WERI-Rb-1 (cell line): ENCODE measurements around the gene PLD4.

Source experiments
- DNase-seq: peaks from one replicate; pipeline ENCODE4 v3.0.0-alpha.2; 2020
- H3K27ac ChIP-seq: fragments of 250-450 bp; sonication (Bioruptor Pico); 2 replicates; pipeline ENCODE4 v1.5.1; 2020; ENCODE audit warnings: mild to moderate bottlenecking, moderate library complexity
- H3K27me3 ChIP-seq: fragments of 250-450 bp; sonication (Bioruptor Pico); 2 replicates; pipeline ENCODE4 v1.5.1; 2021; ENCODE audit warnings: mild to moderate bottlenecking, low read depth, moderate library complexity; ENCODE audit not compliant: insufficient read depth, severe bottlenecking
- H3K36me3 ChIP-seq: fragments of 250-450 bp; sonication (Bioruptor Pico); 2 replicates; pipeline ENCODE4 v1.5.1; 2020; ENCODE audit warnings: mild to moderate bottlenecking, moderate library complexity
- H3K4me3 ChIP-seq: 2 replicates; pipeline ENCODE4 v1.5.1; 2011; ENCODE audit warnings: low read depth, mild to moderate bottlenecking, control low read depth, low read length
- H3K9me3 ChIP-seq: fragments of 250-450 bp; sonication (Bioruptor Pico); 2 replicates; pipeline ENCODE4 v1.5.1; 2021; ENCODE audit warnings: mild to moderate bottlenecking, moderate library complexity; ENCODE audit not compliant: severe bottlenecking
- TF ChIP-seq, protein P1 (sequence below): IDR thresholded peaks from 2 replicates; pipeline ENCODE4 v1.5.1; 2011; ENCODE audit warnings: low read depth, mild to moderate bottlenecking, control low read depth, inconsistent platforms, low read length

Gene PLD4

DNA sequence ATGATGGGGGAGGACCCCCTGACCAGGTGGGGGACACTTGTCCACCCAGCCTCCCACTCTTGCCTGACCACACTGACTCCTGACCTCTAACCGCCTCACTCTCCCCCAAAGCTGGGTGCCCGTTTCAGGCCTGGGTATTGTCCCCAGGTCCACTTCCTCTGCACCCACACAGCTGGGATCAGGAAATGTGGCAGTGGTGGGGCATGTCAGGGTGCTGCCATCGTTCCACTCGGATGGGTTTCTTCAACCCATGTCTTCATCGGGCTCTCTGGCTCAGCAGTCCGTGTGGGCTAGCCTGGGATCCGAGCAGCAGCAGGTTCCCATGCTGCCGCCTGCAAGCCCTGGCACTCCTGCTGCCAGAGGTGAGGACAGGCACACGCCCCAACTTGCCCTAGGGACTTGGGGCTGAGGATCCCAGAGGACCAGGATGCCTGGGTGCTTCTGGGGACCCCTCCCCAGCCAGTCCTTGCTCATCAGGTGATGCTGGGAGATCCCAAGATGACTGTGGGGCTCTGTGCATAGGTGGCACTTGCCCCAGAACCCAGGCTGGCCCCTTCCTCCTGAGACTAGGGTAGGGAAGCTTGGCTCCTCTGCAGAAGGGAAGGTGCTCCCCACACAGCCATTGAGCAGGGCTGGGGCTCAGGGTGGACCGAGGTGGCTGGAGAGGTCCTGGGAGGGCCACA lies 58.0 kb downstream of the PLD4 start:
- no peaks in the 10 kb centered on the region for H3K27me3 ChIP-seq
- no peaks in the 10 kb centered on the region for H3K36me3 ChIP-seq
- TF ChIP-seq, protein P1, sequence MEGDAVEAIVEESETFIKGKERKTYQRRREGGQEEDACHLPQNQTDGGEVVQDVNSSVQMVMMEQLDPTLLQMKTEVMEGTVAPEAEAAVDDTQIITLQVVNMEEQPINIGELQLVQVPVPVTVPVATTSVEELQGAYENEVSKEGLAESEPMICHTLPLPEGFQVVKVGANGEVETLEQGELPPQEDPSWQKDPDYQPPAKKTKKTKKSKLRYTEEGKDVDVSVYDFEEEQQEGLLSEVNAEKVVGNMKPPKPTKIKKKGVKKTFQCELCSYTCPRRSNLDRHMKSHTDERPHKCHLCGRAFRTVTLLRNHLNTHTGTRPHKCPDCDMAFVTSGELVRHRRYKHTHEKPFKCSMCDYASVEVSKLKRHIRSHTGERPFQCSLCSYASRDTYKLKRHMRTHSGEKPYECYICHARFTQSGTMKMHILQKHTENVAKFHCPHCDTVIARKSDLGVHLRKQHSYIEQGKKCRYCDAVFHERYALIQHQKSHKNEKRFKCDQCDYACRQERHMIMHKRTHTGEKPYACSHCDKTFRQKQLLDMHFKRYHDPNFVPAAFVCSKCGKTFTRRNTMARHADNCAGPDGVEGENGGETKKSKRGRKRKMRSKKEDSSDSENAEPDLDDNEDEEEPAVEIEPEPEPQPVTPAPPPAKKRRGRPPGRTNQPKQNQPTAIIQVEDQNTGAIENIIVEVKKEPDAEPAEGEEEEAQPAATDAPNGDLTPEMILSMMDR, result no peak
- DNase-seq, result no peak
- no peak overlapping the region for H3K4me3 ChIP-seq
- H3K27ac ChIP-seq, result no peak overlapping the region
- H3K9me3 ChIP-seq, result no peaks in the 10 kb centered on the region
